HL-60 (cell line): ENCODE results near the gene PDXP.

Experiments
- REST ChIP-seq: IDR thresholded peaks from 2 replicates; pipeline ENCODE4 v1.6.1; 2012; ENCODE audit warnings: low read depth; ENCODE audit not compliant: insufficient replicate concordance
- TF ChIP-seq, protein P1 (sequence below): IDR thresholded peaks from one replicate; pipeline ENCODE4 v1.5.1; 2011; ENCODE audit warnings: low read length, control low read depth, inconsistent platforms; ENCODE audit not compliant: insufficient read depth

GRCh38 chr22:37680191-37680851 is 21.8 kb downstream of the PDXP start:
- TF ChIP-seq, protein P1, sequence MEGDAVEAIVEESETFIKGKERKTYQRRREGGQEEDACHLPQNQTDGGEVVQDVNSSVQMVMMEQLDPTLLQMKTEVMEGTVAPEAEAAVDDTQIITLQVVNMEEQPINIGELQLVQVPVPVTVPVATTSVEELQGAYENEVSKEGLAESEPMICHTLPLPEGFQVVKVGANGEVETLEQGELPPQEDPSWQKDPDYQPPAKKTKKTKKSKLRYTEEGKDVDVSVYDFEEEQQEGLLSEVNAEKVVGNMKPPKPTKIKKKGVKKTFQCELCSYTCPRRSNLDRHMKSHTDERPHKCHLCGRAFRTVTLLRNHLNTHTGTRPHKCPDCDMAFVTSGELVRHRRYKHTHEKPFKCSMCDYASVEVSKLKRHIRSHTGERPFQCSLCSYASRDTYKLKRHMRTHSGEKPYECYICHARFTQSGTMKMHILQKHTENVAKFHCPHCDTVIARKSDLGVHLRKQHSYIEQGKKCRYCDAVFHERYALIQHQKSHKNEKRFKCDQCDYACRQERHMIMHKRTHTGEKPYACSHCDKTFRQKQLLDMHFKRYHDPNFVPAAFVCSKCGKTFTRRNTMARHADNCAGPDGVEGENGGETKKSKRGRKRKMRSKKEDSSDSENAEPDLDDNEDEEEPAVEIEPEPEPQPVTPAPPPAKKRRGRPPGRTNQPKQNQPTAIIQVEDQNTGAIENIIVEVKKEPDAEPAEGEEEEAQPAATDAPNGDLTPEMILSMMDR = no peak
- no peak for TF ChIP-seq REST
